NCI-H524 (cell line): ENCODE data around the gene FOXP1.

Experiments
- DNase-seq, 2 experiments: peaks; one replicate each; lab custom pipeline; 2025; lab: John Stamatoyannopoulos, UW

FOXP1 gene

DNA sequence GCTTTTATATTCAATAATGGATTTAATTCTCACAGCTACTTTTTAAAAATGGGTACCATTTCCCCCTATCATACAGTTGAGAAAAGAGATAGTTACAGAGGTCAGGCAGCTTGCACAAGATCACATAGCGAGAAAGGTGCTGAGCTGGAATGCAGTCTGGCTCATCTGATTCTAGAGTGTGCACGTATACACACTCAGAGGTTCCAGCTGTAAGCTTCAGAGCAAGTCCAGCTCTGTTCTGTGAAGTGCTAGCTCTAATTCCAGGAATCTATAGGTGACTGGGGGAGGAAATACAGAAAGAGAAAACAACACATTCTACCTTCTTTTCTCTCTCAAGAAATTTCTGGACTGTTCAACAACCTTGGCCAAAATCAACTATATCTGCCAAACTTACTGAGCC lies 318.7 kb downstream of the FOXP1 start:
- DNase-seq: no peak

DNA sequence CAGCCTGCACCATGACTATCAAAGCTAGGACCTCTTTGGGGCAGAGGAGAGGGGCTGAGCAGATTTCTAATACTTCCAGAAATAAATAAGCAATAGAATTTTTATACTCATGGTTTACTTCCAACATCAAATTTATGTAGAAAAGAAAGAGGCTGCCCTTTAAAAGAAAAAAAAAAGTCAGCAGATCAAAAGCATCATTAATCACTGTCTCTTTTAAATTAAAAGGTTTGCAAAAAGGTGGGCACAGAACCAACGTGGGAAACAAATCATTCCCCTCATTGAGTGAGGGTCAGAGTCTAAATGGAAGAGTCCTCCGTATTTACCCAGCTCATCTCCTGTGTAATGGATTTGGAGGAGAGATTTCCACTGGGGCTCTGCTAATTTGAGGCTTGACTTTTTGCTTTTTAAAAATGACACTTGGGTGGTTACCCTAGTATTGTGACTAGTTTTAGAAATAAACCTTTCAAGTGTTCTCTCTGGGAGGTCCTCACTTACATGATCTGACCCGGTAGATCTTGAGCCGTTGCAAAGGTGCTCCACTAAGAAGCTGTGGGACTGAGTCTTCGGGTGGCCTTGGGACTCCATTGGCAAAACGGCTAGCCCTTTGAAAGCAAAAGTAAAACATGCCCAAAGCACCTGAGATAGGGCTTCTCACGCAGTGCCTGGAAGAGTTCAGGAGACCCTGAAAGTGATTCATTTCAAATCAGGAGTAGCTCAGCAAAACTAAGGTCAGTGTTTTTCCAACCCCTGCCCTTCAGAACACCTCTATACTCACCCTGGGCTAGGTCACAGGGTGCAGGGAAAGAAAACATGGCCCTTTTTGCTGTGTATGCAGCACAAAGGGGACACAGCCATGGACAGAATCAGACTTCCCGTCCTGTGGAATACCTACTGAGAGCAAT lies 320.9 kb downstream of the FOXP1 start:
- no peak for DNase-seq

DNA sequence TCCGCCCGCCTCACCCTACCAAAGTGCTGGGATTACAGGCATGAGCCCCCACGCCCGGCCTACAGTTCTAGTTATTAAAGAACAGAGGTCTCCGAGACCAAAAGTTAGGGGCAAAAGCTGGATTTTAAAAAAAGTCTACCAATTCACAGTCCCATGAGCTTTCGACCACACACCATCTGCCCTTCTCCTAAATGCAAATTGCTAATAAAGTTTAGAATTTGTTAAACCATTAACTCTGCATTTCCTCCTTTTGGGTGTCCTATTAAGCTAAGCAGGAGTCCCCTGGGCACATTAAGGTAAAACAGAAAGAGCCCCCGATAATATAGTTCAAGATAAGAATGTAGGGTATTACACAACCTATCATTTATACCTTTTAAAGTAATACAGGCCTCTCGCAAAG lies 322.7 kb downstream of the FOXP1 start:
- no peak for DNase-seq

DNA sequence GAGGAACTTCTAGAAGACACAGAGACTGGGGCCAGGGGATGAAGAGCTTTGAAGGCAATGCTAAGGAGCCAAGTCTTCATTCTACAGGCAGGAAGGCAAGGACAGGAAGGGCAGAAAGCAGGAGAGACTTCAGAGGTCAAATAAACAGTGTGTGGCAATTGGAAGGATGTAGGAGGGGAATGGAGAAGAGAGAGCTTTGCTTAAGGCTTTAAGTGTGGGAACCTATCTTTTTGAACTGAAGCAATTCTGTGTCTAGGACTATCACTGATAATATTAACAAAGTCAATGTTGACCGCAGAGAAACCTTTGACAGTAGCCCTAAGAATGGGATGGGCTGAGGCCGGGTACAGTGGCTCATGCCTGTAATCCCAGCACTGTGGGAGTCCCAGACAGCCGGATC lies 325.0 kb downstream of the FOXP1 start:
- no peak for DNase-seq

DNA sequence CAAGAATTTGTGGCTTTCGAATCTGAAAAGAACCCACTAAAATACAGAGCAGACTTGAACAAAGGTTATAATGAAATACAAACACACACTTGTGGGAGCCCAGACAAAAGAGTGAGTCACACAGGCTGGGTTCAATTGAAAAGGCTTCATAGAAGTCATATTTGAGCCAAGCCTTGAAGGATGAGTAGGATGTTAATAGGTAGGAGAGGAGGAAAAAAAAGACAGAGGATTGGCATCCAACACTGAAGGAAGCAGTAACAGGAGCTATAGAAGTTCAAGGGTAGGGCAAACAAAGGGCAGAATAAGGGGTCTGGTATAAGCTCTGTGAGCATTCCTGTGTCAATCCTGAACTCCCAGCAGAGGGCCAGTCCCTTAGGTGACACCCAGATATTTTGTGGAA lies 325.4 kb downstream of the FOXP1 start:
- DNase-seq: no peak

DNA sequence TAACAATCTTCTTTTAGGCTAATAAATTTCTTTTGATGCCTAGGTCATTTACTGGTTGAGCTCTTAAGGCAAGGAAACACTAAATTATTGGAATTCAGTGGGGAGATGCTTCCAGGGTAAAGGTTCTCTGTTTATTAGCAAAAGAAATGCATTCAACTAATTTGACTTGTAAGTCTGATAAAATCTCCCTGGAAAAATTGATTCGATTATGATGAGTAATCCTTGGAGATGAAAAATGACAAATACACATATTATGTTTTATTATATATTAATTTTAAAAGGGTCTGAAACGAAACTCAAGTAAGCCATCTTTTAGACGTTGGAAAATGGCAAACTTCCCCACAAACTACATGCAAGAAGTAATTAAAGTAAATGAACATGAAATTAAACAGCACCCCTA lies 328.0 kb downstream of the FOXP1 start:
- no peak for DNase-seq

DNA sequence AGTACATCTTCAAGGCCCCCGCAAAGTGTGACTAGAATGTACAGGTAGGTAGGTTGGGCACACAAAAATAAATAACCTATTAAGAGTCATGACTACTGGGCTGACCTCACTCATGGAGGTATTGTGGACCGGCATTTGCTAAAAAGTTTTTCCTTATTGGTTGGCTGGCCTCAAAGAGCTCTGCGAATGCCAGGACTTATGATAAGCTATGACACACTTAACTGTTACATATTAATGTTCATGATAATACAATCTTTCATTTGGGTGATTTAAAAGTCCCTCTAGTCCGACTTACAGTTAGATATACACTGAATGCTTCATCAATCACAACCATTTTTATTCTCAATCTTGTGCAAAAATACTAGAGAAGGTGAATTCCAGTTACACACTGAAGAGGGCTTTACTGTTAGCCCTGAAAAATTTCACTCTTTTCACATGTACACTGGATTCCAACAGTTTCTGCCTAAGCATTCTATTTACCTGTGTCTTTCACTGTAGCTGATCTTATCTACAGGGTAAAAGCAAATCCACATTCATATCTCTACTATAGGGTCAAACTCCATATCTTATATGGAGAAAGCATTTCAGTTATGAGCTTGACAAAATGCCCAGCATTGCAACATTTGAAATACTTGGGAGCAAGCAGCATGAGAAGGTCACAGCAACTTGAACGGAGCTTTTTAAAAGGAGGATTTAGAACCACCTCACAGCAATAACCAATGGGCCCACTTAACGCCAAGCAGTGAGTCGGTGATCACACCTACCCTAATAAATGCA lies 329.1 kb downstream of the FOXP1 start:
- DNase-seq: no peak

DNA sequence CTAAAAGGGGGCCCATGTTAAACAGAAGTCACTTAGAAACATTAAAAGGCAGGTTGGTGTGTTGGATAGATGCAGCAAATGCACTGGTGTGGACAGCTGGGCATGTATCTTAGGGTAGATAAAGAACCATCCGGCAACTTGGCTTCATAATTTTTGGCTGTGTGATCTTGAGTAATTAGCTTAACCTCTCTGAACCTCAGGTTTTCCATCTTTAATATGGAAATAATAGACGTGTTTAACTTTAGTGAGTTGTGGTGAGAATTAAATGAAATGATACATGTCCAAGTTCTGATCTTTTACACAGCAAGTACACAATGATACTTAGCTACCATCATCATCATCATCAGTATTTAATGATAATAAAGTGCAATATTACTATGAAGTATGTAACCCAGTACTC lies 330.4 kb downstream of the FOXP1 start:
- no peak for DNase-seq

DNA sequence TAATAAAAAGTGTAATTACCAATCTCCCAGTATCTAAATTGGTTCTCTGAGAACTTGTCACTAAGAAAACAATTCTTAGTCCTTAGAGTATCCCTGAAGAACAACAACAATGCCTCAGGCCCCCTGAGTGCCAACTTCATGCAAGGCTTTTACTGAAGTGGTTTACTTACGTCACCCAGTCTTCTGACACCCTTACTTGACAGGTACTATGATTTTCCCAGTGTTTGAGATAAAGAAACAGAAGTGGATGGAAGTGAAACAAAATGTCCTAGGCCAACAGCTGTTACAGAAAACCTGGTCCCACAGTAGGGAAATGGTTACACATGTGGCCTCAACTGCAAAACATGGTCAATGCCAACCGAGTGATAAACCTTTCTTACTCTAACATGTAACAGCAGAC lies 331.1 kb downstream of the FOXP1 start:
- DNase-seq: no peak

DNA sequence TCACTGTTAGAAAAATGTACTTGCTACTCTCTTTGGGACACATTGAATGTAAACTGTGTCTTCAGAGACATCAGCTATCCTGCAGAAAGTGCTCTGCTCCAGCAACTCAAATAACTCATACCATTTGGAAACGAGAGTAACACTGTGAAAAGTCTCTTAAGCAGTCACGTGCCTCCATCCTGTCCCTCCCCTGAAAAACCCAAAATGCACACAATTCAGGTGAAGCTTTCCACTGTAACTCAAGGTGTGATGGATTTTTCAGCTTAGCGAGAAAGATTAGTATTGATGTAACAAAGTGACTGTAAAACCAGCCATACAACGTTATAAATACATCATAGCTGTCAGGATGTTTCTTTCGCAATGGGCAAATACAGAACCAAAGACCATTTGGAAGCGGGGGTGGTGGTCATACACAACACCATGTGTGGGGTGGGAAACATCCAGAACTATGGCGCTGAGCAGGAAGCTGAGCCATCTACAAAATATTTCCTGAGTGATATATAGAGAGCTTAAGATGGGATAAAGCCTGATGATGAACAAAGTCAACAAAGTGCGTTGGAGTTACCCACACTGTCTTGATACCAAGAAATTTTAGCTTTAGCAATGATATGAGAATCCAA lies 332.3 kb downstream of the FOXP1 start:
- DNase-seq: no peak

DNA sequence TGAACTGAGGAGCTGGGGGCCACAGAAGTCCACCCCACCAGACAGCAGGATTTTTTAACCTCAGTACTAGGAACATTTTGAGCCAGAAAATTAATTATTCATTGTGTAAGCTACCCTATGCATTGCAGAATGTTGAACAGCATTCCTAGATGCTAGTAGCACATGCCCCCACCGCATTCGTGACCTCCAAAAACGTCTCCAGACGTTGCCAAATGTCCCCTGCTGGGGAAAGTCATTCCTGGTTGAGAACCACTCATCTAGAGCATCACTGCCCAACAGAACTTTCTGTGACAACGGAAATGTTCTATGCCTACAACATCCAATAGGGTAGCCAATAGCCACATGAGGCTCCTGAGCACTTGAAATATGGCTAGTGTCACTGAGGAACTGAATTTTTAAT lies 333.5 kb downstream of the FOXP1 start:
- DNase-seq: no peak

DNA sequence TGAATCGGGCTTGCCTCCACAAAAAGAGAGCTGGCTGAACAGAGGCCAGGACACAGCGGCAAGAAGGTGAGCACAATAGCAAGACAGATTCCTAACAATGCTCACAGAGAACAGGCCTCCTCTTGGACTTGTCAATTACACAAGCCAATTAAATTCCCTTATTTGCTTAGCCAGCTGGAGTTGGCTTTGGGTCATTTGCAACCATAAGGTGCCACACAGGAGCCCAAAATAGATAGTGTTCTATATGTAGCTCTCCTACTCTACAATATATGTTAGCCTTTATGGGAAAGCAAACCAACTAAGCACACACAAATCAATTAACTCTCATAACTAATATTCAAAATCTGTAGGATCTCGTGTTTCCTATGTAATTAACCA lies 335.6 kb downstream of the FOXP1 start:
- DNase-seq: peak in 1 of 2 experiments; percentile 47

DNA sequence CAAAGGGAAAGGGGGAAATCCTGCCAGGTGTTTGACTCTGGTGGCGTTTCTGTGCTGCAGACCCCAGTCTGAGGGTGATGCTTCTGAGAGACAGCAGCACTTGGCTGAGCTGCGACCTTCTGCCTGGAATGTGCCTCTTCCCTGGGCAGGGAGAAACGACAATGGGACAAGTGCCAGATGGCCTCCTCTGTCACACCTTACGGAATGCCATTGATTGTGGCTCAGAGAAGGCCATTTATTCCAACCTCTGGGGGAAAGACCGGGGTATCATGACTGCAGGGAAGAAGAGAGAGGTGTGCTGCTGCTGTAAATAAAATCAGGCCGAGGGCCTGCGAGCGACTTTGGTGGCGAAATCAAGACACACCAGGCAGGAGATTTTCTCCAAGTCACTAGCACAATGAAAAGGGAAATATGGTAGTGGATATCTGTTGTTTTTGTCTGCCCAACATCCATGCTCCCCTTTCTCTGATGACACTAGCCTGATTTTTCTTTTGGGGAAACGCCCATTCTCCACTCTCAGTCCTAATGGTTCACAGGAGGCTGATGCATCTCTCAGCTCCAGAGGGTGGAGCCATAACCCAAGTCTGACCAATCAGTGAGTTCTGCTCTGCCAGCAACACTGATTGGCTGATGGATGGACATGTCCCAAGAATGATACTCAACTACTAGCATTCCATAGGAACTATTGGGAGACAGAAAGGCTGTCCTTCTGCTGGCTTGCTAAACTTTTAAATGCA lies 336.1 kb downstream of the FOXP1 start:
- peak; percentile 61 to 82 for DNase-seq

DNA sequence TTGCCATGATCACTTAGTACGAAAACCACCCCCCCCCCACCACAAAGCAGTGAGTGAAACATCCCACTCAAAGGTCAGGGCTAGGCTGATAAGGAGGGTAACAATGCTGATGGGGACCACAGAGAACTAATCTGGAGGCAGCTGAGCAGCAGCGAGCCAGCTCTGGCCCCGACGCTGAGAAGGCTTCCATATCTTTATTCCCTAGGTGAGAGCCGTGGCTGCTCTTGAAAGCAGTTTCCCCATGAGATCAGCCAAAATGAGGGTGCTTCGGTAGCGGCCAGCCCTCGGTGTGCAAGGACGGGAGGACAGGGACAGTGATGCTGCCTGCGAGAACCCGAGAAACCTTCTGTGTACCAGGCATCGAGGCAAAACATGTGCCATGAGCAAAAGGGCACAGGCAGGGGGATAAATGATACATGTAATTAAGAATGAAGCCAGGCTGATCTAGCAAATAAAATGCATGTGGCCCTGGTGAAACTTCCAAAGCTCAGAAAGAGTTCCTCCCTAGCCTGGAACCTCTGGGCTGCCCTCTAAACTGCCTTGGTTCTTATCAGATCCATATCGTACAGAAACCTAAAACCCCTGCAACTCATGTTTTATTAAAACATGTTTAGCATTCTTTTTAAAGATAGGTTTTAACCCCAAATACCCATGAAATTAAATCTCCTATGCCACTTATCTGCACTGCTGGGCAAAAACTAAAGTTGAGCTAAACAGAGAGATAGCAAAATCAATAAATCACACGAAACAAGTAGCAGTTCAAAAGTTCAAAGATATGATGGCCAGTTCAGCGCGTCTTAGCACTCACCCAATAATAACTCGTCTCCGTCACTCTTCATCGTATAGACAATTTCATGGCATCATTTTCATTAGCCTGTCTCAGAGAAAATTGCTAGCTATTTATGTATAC lies 337.3 kb downstream of the FOXP1 start:
- DNase-seq: peak in 1 of 2 experiments; percentile 11

DNA sequence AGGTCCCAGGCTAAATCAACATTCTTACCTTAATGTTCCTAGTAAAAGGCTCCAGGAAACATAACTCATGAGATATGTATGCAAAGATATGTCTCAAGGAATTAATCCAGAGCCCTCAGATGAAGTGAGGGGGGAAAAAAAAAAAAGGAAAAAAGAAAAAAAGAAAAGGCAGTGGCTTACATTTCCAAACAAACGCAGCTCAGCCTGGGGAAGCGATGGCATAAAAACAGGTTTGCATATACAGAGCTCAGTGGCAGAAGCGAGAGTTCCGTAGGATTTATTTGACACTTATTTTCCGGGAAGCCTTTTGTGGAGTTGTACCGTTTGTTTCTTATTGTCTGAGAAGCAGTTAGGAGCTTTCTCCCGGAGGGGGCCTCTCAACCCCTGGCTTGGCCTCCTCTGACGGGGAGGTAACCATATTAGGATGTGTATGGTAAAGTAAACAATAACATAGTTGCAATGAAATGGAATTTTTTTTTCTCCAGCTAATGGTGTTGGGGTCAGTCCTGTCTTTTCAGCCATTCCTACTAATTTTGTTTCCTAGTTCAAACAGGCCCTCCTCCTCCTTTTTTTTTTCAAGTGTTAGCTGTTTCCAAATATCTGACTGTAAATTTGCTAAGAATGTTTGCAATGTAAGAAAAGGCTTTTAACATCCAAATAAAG lies 338.6 kb downstream of the FOXP1 start:
- no peak for DNase-seq

DNA sequence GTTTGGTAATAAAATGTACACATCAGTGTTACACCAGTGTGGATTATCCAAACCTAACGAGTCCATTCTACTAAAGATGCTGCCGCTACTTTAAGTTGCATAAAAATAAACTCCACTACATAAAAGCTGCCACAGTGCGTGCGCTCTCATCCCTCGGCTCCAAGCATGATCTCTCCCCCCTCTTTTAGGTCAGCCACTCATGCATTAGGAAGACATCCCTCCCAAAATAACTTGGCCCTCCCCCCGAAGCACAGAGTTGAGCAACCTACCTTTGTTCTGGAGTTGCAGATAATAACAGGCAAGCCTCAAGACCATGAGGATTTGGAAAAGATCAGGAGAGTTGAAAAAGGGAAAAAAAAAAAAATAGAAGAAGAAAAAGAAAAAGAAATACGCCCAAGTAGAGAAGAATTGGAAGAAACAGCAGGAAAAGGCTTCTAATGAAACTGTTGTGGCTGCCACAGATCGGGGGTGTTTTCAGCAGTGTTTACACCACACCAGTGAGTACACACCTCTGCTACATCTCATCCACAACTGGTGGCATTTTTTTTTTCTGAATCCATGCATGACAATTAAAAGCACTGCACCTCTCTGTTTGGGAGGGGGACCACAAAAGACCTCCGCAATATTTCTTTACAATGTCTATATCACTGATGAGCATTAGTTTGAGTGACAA lies 339.2 kb downstream of the FOXP1 start:
- DNase-seq: no peak

DNA sequence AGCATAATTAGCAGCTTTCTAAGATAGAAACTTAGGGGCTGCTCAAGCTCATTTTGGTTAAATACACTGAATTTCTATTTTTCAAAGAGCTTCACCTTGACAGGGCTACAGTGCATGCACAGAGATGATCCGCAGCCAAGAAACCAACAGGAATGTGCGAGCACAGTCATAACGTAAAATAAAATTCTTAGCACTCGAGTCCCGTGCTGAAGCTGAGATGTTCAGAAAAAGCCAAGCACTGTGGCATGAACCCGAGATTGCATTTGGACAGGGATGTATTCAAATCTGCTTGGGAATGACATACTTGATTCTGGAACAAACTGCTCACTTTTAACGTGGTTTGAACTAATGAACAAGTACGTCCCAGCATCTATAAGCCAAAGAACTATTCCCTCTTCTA lies 340.3 kb downstream of the FOXP1 start:
- no peak for DNase-seq

DNA sequence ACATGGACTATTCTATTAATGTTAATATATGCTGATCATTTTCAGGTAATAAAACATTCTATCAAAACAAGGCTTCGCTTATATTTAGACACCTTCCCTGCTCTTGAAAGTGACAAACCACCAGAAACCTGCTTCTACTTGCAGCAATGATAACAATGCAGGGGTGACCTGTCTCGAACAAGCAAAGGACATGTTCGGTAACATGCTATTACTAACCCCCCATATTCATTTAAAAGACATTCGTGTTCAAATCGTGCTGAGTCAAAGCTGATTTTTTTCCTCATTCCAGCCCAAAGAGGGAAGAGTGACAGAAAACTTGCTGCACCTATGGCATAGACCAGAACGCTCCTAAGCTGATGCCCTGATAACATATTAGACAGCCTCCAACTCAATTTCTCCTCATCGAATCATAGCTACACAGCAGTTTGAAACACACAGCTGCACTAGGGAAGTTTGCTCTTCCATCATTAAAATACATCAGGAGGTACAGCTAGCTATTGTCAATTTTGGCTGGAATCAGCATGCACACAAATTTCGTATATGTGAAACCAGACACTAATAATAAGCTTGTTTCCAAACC lies 341.5 kb downstream of the FOXP1 start:
- peak in 1 of 2 experiments; percentile 12 for DNase-seq

DNA sequence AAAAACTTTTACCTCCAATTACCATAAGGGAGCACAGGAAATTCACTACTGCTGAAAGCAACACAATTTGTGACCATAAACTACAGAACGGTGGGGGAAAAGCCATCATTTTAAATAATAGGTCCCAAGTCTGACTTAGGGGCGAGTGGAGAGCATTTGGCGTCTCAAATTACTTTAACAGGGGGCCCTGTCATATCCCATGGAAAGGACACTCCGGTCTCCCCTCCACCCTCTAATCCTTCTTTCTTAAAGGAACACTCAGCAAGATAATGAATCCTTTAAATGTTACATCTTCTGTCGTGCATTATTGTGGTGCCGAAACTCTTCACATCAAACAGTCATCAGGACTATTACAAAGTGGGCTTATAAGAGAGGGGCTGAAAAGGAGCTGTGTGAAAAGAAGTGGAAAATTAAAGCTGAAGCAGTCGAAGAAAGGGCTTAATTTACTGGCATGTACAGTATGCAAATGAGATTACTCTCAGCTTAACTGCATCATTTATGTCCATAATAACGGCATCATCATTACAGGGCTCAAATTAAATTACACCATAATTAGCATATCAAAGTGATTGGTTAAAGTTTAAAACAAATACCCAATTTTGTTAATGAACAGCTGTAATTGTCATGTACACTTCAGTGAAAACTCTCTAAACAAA lies 342.2 kb downstream of the FOXP1 start:
- peak; percentile 69 to 78 for DNase-seq
